Nephron (organoid): ENCODE results near the gene SLC22A23.
"Not testable (repeated sequence)": the region's sequence is repeated elsewhere in the genome, so short reads cannot be mapped to it uniquely, and the experiment has no call there.

ENCODE experiments used
- H3K27ac Mint-ChIP-seq, 3 experiments: 2 replicates each; pipeline ENCODE4 v1.8.0; 2020; ENCODE audit warnings: mixed read lengths in 3 of 3, mild to moderate bottlenecking in 2 of 3, moderate library complexity in 1 of 3
- H3K27me3 Mint-ChIP-seq: 2 replicates; pipeline ENCODE4 v1.8.0; 2021; ENCODE audit warnings: low read depth, mild to moderate bottlenecking, moderate library complexity, mixed read lengths
- H3K36me3 Mint-ChIP-seq: 2 replicates; pipeline ENCODE4 v1.8.0; 2020; ENCODE audit warnings: low read depth, mixed read lengths
- H3K4me1 Mint-ChIP-seq: 2 replicates; pipeline ENCODE4 v1.8.0; 2020; ENCODE audit warnings: mixed read lengths
- H3K4me3 Mint-ChIP-seq, 3 experiments: 2 replicates each; pipeline ENCODE4 v1.8.0; 2020; ENCODE audit warnings: mild to moderate bottlenecking in 3 of 3, mixed read lengths in 3 of 3, moderate library complexity in 2 of 3
- H3K9me3 Mint-ChIP-seq: 2 replicates; pipeline ENCODE4 v1.8.0; 2020; ENCODE audit warnings: mixed read lengths
- TF ChIP-seq, protein P1 (sequence below), 3 experiments: fragments of 200-600 bp; sonication (generic); IDR thresholded peaks; one replicate each; pipeline ENCODE4 v1.5.0; 2021; ENCODE audit warnings: antibody characterized with exemption in 3 of 3; ENCODE audit not compliant: unreplicated experiment in 3 of 3

SLC22A23 gene

DNA sequence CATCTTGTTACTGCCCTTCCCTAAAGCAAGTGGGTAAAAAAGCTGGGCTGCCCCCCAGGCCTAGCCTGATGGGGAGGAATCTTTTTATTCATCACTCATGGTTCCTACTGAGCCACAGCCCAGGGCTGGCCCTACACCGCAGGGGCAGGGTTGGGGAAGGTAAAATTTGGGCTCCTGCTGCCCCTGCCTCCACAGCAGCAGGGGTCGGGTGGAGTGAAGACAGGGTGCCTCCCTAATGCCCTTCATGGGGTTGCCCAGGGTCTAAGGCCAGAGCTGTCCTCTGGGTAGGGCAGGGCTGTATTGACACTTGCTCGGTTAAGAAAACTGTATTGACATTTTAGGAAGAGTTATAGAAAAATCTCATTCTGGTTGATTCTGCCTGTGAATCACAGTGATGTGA lies 207.0 kb downstream of the SLC22A23 start:
- H3K27me3 Mint-ChIP-seq, result peaks cover 24% of the 10 kb centered on the region
- H3K27ac Mint-ChIP-seq, result peak overlapping the region; percentile 4 to 85 (median 59)
- H3K4me3 Mint-ChIP-seq, result no peak overlapping the region
- H3K9me3 Mint-ChIP-seq, result no peaks in the 10 kb centered on the region
- TF ChIP-seq, protein P1, sequence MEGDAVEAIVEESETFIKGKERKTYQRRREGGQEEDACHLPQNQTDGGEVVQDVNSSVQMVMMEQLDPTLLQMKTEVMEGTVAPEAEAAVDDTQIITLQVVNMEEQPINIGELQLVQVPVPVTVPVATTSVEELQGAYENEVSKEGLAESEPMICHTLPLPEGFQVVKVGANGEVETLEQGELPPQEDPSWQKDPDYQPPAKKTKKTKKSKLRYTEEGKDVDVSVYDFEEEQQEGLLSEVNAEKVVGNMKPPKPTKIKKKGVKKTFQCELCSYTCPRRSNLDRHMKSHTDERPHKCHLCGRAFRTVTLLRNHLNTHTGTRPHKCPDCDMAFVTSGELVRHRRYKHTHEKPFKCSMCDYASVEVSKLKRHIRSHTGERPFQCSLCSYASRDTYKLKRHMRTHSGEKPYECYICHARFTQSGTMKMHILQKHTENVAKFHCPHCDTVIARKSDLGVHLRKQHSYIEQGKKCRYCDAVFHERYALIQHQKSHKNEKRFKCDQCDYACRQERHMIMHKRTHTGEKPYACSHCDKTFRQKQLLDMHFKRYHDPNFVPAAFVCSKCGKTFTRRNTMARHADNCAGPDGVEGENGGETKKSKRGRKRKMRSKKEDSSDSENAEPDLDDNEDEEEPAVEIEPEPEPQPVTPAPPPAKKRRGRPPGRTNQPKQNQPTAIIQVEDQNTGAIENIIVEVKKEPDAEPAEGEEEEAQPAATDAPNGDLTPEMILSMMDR (IDR thresholded peaks at IDR 0.05; ENCODE audit: unreplicated experiment in 3 of 3), result no peak
- H3K4me1 Mint-ChIP-seq, result peaks cover 36% of the 10 kb centered on the region
- H3K36me3 Mint-ChIP-seq, result no peaks in the 10 kb centered on the region

DNA sequence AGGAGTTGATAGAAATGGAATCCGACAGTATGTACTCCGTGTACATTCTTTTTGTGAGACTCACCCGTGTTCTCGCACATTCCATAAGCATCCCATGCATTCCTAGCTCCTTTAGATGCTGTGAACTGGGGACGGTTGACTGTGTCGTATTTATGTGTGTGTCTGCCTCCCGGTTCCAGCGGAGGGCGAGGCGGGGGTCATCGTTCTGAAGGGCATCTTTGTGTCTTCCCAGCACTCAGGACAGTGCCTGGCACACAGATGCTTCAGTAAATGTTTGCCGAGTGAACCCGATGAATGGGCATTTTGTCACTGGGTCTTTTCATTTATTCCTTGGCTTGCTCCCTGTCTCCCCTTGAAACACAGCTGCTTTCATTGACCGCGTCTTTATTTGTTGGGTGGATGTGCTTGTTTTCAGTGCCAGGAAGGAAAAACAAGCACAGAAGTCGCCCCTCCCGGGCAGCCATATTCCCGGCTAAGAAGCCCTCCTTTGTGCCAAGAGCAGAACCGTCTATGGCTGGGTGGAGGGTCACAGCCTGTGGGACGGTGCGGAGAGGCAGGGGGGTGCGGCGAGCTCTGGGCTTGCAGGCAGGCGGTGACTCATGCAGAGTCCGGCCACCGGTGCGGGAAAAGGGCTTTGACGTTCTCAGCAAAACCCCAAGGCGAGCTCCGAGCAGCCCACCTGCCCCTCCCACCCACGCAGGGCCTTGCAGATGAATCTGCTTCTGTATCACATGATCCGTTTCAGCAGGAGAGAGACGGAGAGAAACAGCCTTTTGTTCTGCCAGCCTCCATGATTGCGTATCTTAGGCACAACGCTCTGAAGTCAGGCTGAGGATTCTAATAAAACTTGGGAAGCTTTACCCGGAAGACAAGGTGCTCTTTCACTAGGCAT lies 209.3 kb downstream of the SLC22A23 start:
- Mint-ChIP-seq H3K27me3 (peaks cover 30% of the 10 kb centered on the region), H3K27ac (peak overlapping the region; percentile 87 to 99 (median 98)), H3K4me3 (peak overlapping the region; percentile 63 to 82 (median 73)), H3K9me3 (no peaks in the 10 kb centered on the region), H3K36me3 (peaks cover 4% of the 10 kb centered on the region), H3K4me1 (peaks cover 36% of the 10 kb centered on the region)
- TF ChIP-seq, protein P1 (IDR thresholded peaks at IDR 0.05; ENCODE audit: unreplicated experiment in 3 of 3), result no peak

DNA sequence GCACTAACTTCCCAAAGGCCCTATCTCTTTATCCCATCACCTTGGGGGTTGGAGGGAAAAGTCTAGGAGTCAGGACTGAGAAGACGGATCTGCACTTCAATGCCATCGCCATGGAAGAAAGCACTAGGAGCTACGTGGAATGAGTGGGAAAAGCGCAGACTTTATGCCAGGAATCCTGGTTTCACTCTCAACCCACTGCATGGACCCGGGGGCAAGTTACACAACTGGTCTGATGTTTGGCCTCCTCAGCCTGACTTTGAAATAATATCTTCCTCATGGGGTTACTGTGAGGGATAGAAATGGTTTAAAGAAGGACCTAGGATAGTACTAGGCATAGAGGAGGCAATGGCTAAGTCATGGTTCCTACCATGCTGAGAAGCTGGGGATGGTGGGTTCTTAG lies 211.6 kb downstream of the SLC22A23 start:
- H3K4me3 Mint-ChIP-seq, result no peak overlapping the region
- H3K4me1 Mint-ChIP-seq, result peaks cover 22% of the 10 kb centered on the region
- H3K9me3 Mint-ChIP-seq, result no peaks in the 10 kb centered on the region
- peaks cover 18% of the 10 kb centered on the region for H3K27me3 Mint-ChIP-seq
- peaks cover 4% of the 10 kb centered on the region for H3K36me3 Mint-ChIP-seq
- no peak overlapping the region for H3K27ac Mint-ChIP-seq
- TF ChIP-seq, protein P1 (IDR thresholded peaks at IDR 0.05; ENCODE audit: unreplicated experiment in 3 of 3), result no peak

DNA sequence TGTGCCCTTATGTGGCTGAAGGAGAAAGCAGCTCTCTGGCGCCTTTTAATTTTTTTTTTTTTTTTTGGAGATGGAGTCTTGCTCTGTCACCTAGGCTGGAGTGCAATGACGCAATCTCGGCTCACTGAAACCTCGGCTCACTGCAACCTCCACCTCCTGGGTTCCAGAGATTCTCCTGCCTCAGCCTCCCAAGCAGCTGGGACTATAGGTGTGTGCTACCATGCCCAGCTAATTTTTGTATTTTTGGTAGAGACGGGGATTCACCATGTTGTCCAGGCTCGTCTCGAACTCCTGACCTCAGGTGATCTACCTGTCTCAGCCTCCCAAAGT lies 212.1 kb downstream of the SLC22A23 start:
- H3K4me3 Mint-ChIP-seq, H3K36me3 Mint-ChIP-seq, H3K27ac Mint-ChIP-seq, H3K9me3 Mint-ChIP-seq: not testable (repeated sequence)
- H3K27me3 Mint-ChIP-seq, result peaks cover 21% of the 10 kb centered on the region
- H3K4me1 Mint-ChIP-seq, result peaks cover 18% of the 10 kb centered on the region

DNA sequence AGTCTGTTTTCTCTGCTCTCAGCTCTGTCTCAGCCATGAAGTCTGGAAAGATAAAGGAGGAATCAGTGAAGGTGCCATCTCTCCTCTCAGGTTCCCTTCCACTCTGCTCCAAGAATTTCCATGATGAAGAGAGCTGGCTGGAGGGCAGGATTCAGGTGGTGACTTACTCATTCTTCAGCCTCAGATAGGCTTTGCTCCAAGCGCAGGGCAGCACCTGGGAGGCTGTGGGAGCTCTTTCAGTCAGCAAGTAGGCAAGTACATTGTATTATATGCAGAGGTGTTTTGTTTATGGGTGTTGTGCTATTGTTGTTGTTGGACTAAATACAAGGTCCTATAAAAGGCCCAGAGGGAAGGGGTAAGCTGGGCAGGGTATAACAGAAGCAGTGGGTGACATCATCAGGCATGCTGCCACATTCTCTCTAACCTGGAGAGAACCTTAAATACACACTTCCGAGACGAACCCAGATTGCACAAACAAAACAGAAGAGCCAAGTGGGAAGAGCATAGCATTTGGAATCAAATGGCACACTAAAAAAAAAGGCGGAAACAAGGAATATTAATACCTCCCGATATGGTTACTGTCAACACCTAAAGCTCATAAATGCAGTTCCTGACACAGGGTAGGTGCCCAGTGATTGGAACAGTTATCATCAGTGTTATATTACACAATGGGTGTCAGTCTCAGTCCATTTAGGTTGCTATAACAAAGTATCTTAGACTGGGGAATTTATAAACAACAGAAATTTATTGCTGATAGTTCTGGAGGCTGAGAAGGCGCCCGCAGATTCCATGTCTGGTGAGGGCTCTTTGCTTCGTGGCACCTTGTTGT lies 212.6 kb downstream of the SLC22A23 start:
- Mint-ChIP-seq H3K36me3 (peaks cover 4% of the 10 kb centered on the region), H3K4me1 (peaks cover 12% of the 10 kb centered on the region), H3K27ac (no peak overlapping the region), H3K9me3 (no peaks in the 10 kb centered on the region), H3K4me3 (no peak overlapping the region), H3K27me3 (peaks cover 21% of the 10 kb centered on the region)
- TF ChIP-seq, protein P1 (IDR thresholded peaks at IDR 0.05; ENCODE audit: unreplicated experiment in 3 of 3), result no peak

DNA sequence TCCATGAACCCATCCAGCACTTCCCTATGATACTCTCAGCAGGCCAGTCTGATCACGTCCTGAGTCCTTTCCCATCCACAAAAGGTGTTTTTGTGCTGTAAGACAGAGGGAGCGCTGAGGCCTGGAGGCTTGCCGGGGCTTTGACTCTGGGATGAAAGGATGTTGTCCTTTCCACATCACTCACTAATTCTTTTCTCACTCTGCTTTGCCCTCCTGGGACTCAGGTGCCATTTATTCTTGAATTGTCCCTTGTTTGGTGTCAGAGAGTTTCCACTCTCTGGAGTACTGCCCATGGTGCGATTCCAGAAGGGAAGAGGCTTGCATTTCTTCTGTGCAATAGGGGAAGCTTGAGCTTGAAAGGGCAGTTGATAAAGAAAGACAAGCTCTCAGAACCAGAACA lies 214.1 kb downstream of the SLC22A23 start:
- Mint-ChIP-seq H3K27me3 (peaks cover 22% of the 10 kb centered on the region), H3K4me3 (no peak overlapping the region)

DNA sequence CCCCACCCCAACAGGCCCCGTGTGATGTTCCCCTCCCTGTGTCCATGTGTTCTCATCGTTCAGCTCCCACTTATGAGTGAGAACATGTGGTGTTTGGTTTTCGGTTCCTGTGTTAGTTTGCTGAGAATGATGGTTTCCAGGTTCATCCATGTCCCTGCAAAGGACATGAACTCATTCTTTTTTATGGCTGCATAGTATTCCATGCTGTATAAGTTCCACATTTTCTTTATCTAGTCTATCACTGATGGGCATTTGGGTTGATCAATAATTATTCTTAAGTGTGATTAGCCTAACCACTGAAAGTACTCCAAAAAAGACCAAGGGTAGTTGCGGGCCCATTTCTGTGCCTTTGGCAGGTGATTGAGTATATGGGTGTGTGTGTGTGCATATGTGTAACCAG lies 215.1 kb downstream of the SLC22A23 start:
- H3K9me3 Mint-ChIP-seq, H3K27ac Mint-ChIP-seq, H3K36me3 Mint-ChIP-seq, H3K4me1 Mint-ChIP-seq, H3K4me3 Mint-ChIP-seq: not testable (repeated sequence)
- H3K27me3 Mint-ChIP-seq, result peaks cover 20% of the 10 kb centered on the region

More for the DNA sequence above, 214.1 kb downstream of the SLC22A23 start:
- H3K4me1 Mint-ChIP-seq, result peaks cover 8% of the 10 kb centered on the region
- H3K9me3 Mint-ChIP-seq, result no peaks in the 10 kb centered on the region
- H3K36me3 Mint-ChIP-seq, result peaks cover 4% of the 10 kb centered on the region
- TF ChIP-seq, protein P1 (IDR thresholded peaks at IDR 0.05; ENCODE audit: unreplicated experiment in 3 of 3), result no peak
- H3K27ac Mint-ChIP-seq, result no peak overlapping the region
